WTC11 (cell line): Measurements from ENCODE around the gene MTUS2.

Source experiments
- CREB1 ChIP-seq: sonication (generic); formaldehyde crosslinking; IDR thresholded peaks from 2 replicates; pipeline ENCODE4 v1.8.0; 2023; ENCODE audit warnings: mild to moderate bottlenecking, missing genetic modification reagents
- CTCF ChIP-seq: fragments of 200-600 bp; IDR thresholded peaks from 2 replicates; pipeline ENCODE4 v1.8.0; 2022; ENCODE audit warnings: antibody characterized with exemption
- E2F5 ChIP-seq: sonication (generic); formaldehyde crosslinking; IDR thresholded peaks from 2 replicates; pipeline ENCODE4 v1.8.1; 2022; ENCODE audit warnings: mild to moderate bottlenecking, moderate library complexity, missing genetic modification reagents
- ESRRA ChIP-seq: sonication (generic); formaldehyde crosslinking; IDR thresholded peaks from 2 replicates; pipeline ENCODE4 v1.8.1; 2022; ENCODE audit warnings: mild to moderate bottlenecking, missing genetic modification reagents, borderline replicate concordance
- NR3C1 ChIP-seq: sonication (generic); formaldehyde crosslinking; conservative IDR thresholded peaks from 2 replicates; pipeline ENCODE4 v1.8.1; 2023; ENCODE audit warnings: low read depth, mild to moderate bottlenecking, missing genetic modification reagents
- ZNF416 ChIP-seq: fragments of 250-450 bp; sonication (Bioruptor Pico); IDR thresholded peaks from 2 replicates; pipeline ENCODE4 v1.9.0; 2021; ENCODE audit warnings: mild to moderate bottlenecking, inconsistent platforms
- ZNF423 ChIP-seq: fragments of 250-450 bp; sonication (Bioruptor Pico); IDR thresholded peaks from 2 replicates; pipeline ENCODE4 v2.1.2; 2022; ENCODE audit warnings: mild to moderate bottlenecking, moderate library complexity
- ZNF512 ChIP-seq: sonication (generic); formaldehyde crosslinking; IDR thresholded peaks from 2 replicates; pipeline ENCODE4 v1.8.1; 2022; ENCODE audit warnings: missing genetic modification reagents, borderline replicate concordance

- TF ChIP-seq ESRRA (CRISPR knock-in tag) (no peak), CTCF (no peak), CREB1 (CRISPR knock-in tag) (no peak), ZNF423 (CRISPR knock-in tag) (no peak), E2F5 (no peak), NR3C1 (CRISPR knock-in tag) (no peak), ZNF512 (CRISPR knock-in tag) (no peak), ZNF416 (CRISPR knock-in tag) (no peak)
Measured at GRCh38 chr13:28935104-28935503, 115.0 kb downstream of the MTUS2 start.
